IPS-15b (cell line): Measurements from ENCODE around the gene NIPSNAP2.
"Not testable (repeated sequence)": the region's sequence is repeated elsewhere in the genome, so short reads cannot be mapped to it uniquely, and the experiment has no call there.

Source experiments
- H3K27me3 ChIP-seq: one replicate; pipeline ENCODE4 v1.6.1; 2013; ENCODE audit warnings: low read length; ENCODE audit not compliant: control insufficient read depth, insufficient read depth
- H3K36me3 ChIP-seq: one replicate; pipeline ENCODE4 v1.6.1; 2013; ENCODE audit warnings: low read length; ENCODE audit not compliant: control insufficient read depth, insufficient read depth
- H3K4me1 ChIP-seq: one replicate; pipeline ENCODE4 v1.6.1; 2013; ENCODE audit warnings: mild to moderate bottlenecking, low read length; ENCODE audit not compliant: control insufficient read depth, insufficient read depth
- H3K4me3 ChIP-seq: one replicate; pipeline ENCODE4 v1.5.1; 2013; ENCODE audit warnings: low read depth, low read length
- H3K9ac ChIP-seq: one replicate; pipeline ENCODE4 v1.6.1; 2013; ENCODE audit warnings: low read depth, mild to moderate bottlenecking, low read length
- H3K9me3 ChIP-seq: one replicate; pipeline ENCODE4 v1.6.1; 2013; ENCODE audit warnings: mild to moderate bottlenecking, low read length; ENCODE audit not compliant: control insufficient read depth, insufficient read depth

NIPSNAP2 gene

DNA sequence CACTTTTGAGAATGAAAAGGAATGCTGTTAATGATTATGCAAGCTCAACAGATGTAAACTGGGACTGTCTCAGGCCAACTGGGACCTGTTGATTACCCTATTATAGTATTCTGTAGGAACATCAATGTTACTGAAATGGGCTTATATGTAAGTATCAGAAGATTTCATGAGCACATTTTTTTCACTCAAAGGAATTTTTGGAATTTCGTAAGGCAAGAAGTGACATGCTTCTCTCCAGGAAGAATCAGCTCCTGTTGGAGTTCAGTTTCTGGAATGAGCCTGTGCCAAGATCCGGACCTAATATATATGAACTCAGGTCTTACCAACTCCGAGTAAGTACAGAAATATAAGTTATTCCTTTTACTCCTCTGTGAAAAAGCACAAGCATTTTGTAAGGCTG lies 19.2 kb downstream of the NIPSNAP2 start:
- H3K9me3 ChIP-seq: no peaks in the 10 kb centered on the region
- H3K4me1 ChIP-seq: no peaks in the 10 kb centered on the region
- peaks cover 6% of the 10 kb centered on the region for H3K36me3 ChIP-seq
- no peak overlapping the region for H3K9ac ChIP-seq
- H3K27me3 ChIP-seq: no peaks in the 10 kb centered on the region
- H3K4me3 ChIP-seq: no peak overlapping the region

DNA sequence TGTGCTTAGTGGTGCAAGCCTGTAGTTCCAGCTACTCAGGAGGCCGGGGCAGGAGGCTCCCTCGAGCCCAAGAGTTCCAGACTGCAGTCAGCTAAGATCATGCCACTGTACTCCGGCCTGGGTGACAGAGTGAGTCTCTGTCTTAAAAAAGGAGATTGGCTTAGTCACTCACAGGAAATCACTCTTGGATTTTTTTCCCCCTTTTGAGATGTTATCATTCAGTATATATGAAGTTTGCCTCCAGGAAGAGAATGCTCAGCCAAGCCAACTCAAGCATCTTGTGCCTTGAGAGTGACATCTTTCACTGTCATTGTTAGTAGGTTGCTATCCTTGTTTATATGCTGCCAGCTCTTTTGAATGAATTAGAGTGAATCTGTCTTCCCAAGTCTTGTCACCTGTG lies 28.0 kb downstream of the NIPSNAP2 start:
- Histone ChIP-seq H3K9me3 (no peaks in the 10 kb centered on the region), H3K9ac (no peak overlapping the region), H3K4me1 (no peaks in the 10 kb centered on the region), H3K36me3 (no peaks in the 10 kb centered on the region), H3K27me3 (no peaks in the 10 kb centered on the region), H3K4me3 (no peak overlapping the region)

DNA sequence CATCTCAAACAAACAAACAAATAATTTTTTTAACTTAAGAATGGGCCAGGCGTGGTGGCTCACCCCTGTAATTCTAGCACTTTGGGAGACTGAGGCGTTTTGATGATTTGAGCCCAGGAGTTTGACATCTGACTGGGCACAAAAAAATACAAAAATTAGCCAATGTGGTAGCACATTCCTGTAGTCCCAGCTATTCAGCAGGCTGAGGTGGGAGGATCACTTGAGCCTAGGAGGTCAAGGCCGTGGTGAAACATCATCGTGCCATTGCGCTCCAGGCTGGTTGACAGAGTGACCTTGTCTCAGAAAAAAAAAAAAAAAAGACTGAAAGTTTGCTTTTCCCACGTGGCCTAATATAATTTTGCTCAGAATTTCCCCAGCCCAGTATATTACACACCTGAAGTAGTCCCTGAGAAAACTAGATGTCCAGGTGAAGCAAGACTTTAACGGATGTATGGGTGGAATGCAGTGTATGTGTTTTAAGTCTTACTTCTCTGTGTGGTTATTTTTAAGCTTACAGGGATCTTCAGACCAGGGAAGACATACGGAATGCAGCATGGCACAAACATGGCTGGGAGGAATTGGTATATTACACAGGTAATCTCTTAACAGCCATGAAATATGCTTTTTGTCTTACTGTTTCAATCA lies 32.6 kb downstream of the NIPSNAP2 start:
- H3K4me1 ChIP-seq: no peaks in the 10 kb centered on the region
- no peaks in the 10 kb centered on the region for H3K9me3 ChIP-seq
- no peaks in the 10 kb centered on the region for H3K36me3 ChIP-seq
- no peak overlapping the region for H3K4me3 ChIP-seq
- H3K9ac ChIP-seq: no peak overlapping the region
- H3K27me3 ChIP-seq: no peaks in the 10 kb centered on the region

DNA sequence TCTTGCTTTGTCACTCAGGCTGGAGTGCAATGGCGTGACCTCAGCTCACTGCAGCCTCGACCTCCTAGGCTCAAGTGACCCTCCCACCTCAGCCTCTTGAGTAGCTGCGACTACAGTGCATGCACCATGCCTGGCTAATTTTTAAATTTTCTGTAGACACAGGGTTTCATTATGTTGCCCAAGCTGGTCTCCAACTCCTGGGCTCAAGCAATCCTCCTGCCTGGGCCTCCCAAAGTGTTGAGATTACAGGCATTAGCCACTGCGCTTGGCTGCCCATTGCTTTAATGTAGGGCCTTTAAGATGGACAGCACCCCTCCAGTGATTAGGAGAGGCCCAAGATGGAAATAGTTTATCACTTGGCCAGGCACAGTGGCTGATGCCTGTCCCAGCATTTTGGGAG lies 39.4 kb downstream of the NIPSNAP2 start:
- no peaks in the 10 kb centered on the region for H3K27me3 ChIP-seq
- H3K36me3 ChIP-seq: no peaks in the 10 kb centered on the region
- no peaks in the 10 kb centered on the region for H3K9me3 ChIP-seq
- no peak overlapping the region for H3K9ac ChIP-seq
- H3K4me3 ChIP-seq: no peak overlapping the region
- H3K4me1 ChIP-seq: no peaks in the 10 kb centered on the region

DNA sequence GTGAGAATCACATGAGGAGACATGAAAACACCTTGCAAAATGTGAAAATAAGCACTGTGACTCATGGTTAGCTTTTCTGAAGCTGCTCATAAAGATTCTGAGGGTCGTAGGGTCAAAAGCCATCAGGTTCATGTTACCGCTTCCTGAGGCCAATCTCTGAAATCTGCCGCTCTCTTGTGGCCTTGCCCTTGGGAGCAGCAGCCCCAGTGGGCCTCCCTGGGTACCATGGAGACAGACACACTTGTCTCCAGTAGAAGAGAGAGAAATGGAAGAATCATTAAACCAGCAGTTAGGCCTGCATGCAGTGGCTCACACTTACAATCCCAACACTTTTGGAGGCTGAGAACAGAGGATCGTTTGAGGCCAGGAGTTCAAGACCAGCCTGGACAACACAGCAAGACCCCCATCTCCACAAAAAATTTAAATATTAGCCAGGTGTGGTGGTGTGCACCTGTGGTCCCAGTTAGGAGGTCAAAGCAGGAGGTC lies 42.8 kb downstream of the NIPSNAP2 start:
- Histone ChIP-seq H3K4me3 (no peak overlapping the region), H3K4me1 (no peaks in the 10 kb centered on the region), H3K36me3 (no peaks in the 10 kb centered on the region), H3K27me3 (no peaks in the 10 kb centered on the region), H3K9ac (no peak overlapping the region), H3K9me3 (no peaks in the 10 kb centered on the region)

DNA sequence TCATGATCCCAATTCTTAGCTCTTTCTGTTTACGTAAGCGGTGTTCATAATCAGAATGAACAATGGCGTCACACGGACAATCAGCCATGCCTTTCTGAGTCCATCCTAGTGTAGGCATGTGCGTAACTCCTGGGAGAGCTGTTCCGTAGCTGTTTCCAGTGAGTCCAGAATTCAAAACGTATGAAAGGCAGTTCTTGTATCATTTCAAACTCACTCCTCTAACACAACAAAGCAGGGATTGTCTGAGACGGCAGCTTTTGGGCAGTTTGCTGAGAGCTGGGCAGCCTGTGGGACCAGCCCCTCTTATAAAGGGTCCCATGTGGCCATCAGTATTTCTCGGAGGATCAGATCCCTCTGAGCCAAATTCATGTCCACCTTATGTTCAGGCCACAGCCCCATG lies 43.5 kb downstream of the NIPSNAP2 start:
- Histone ChIP-seq H3K9ac (no peak overlapping the region), H3K4me3 (no peak overlapping the region)

DNA sequence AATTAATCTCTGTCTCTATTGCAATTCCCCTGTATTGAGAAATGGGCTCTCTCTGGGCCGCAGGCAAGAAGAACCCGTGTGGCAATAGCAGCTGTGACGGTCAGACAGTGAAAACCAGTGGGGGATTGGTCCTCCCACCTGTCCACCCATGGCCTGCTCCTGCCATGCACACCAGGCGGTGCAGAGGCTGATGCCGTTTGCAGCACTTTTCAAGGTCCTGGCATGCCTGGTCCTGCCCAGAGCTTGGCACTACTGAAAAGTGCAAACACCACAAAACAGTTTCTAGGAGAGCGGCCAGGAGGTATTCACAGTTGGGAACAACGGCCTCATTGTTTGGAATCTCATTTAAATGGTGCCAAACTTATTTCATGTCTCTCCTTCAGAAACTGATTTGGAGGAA lies 45.3 kb downstream of the NIPSNAP2 start:
- H3K36me3 ChIP-seq: peaks cover 5% of the 10 kb centered on the region
- no peaks in the 10 kb centered on the region for H3K27me3 ChIP-seq
- H3K9ac ChIP-seq: no peak overlapping the region
- H3K4me1 ChIP-seq: no peaks in the 10 kb centered on the region
- no peaks in the 10 kb centered on the region for H3K9me3 ChIP-seq
- H3K4me3 ChIP-seq: no peak overlapping the region

More for the DNA sequence above, 43.5 kb downstream of the NIPSNAP2 start:
- H3K9me3 ChIP-seq: no peaks in the 10 kb centered on the region
- no peaks in the 10 kb centered on the region for H3K27me3 ChIP-seq
- H3K36me3 ChIP-seq: no peaks in the 10 kb centered on the region
- no peaks in the 10 kb centered on the region for H3K4me1 ChIP-seq

DNA sequence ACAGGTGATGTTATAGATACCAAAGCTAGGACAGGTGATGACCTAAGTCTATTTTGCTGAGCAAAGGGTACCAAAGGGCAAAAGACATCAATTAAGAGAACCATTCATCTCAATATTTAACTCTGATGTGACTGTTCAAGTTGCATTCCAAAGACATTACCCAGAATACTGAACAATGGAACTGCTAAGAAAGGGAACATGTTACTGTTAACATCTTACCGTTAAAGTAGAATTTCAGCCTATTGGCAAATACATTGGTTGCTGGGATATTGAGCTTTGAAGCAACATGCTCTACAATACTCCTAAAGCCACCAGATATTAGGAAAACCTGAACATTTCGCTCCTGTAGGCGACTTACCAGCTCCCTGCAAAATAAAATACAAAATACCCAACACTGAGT lies 52.6 kb downstream of the NIPSNAP2 start:
- H3K9ac ChIP-seq, H3K27me3 ChIP-seq, H3K9me3 ChIP-seq, H3K4me3 ChIP-seq, H3K4me1 ChIP-seq: not testable (repeated sequence)
- peaks cover 22% of the 10 kb centered on the region for H3K36me3 ChIP-seq

DNA sequence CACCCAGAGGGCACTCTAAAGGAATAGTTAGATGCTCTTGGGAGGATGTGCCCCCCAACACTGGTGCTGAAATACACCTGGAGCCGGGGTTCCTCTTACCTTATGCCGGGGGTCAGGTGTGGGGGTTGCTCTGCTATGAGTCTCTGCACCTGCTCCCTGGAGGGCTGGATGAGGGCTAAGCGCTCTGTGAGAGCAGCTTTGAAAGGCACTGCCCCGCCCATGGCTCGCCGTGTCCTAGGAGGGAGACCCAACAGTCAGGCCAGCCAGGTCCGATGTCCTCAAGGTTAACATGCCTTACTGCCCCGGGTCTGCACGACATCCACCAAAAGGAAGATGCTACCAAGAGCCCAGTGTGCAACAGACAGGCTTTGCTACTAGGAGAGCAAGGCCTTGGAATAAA lies 55.1 kb downstream of the NIPSNAP2 start:
- H3K4me1 ChIP-seq: no peaks in the 10 kb centered on the region
- no peaks in the 10 kb centered on the region for H3K27me3 ChIP-seq
- H3K36me3 ChIP-seq: peaks cover 16% of the 10 kb centered on the region
- no peak overlapping the region for H3K4me3 ChIP-seq
- H3K9me3 ChIP-seq: no peaks in the 10 kb centered on the region
- no peak overlapping the region for H3K9ac ChIP-seq

DNA sequence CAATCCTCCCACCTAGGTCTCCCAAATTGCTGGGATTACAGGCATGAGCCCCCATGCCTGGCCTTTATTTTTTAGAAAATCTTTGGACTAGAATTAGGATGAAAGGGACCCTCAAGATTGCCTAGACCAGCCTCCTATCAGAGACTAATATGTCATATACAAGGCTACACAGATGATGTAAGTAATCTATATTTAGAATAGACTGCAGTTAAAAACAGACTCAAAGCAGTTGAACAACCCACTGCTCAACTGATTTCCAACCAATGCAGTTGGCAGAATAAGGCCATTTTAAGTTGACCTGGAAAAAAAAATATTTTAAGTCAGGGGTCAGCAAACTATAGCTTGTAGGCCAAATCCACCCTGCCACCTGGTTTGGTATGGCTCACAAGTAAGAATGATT lies 59.1 kb downstream of the NIPSNAP2 start:
- H3K36me3 ChIP-seq: peaks cover 21% of the 10 kb centered on the region
- H3K9me3 ChIP-seq: no peaks in the 10 kb centered on the region
- H3K9ac ChIP-seq: no peak overlapping the region
- H3K27me3 ChIP-seq: no peaks in the 10 kb centered on the region
- H3K4me3 ChIP-seq: no peak overlapping the region
- no peaks in the 10 kb centered on the region for H3K4me1 ChIP-seq

DNA sequence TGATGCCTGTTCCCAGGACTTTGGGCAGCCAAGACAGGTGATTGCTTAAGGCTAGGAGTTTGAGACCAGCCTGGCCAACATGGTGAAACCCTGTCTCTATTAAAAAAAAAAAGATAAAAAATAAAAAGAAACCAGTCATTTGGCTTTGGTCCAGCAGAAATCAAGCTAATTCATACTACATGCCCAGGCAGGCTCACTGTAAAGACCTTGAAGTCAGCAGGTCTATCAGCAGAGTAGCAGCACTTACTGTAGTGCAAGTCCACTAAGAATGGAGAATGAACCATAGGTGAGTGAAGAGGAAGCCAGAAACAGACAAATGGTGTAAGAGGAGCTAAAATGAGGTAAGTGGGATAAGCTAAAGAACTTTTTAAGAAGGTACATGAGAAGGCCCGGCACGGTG lies 62.2 kb downstream of the NIPSNAP2 start:
- Histone ChIP-seq H3K9ac (no peak overlapping the region), H3K4me1 (no peaks in the 10 kb centered on the region), H3K4me3 (no peak overlapping the region), H3K27me3 (no peaks in the 10 kb centered on the region), H3K9me3 (no peaks in the 10 kb centered on the region), H3K36me3 (peaks cover 15% of the 10 kb centered on the region)

DNA sequence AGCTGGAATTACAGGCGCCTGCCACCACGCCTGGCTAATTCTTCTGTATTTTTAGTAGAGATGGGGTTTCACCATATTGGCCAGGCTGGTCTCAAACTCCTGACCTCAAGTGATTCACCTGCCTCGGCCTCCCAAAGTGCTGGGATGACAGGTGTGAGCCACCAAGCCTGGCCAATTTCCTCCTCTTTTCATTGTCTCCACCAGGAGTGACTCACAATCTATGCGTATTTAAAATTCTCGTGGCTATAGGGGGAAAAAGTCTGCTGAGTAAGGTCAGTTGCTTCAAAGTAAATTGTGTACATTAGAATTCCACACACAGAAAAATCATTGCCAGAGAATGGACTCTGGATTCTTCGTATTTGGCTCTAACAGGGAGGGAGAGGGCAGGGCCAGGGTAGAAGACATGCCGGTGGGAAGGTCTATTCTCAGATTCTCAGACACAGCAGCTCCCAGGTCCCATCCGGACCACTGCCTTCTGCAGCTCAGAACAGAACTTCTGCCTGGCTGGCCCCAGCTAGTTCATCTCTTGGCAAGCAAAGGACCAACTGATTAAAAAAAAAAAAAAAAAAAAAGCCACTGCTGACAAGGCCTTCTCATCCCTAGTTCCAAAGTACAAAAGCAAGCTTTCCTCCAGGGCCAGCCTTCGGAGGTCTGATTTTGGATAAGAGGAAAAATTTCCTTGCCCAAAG lies 64.7 kb downstream of the NIPSNAP2 start:
- H3K36me3 ChIP-seq: peaks cover 18% of the 10 kb centered on the region
- no peaks in the 10 kb centered on the region for H3K4me1 ChIP-seq
- H3K27me3 ChIP-seq: no peaks in the 10 kb centered on the region
- H3K9ac ChIP-seq: no peak overlapping the region
- no peaks in the 10 kb centered on the region for H3K9me3 ChIP-seq
- H3K4me3 ChIP-seq: no peak overlapping the region
